Panc1 (cell line): ENCODE results near the gene ACTL7A. TPM values are rescaled to one million over a fixed set of nuclear protein-coding genes. Genes with fewer than 3 reads are reported as not detected.
A peak's percentile ranks its signal among the peaks of the same experiment; 100 is the strongest.
"Not testable (repeated sequence)": the region's sequence is repeated elsewhere in the genome, so short reads cannot be mapped to it uniquely, and the experiment has no call there.

ENCODE experiments used
- ATAC-seq: fragments of 200-7000 bp; cut with Tn5 transposase; 2 replicates; pipeline ENCODE4 v1.9.1; 2020; ENCODE audit warnings: mild to moderate bottlenecking, moderate library complexity
- BruUV-seq: library from RNA; stranded (reverse); fragments of 400-500 nt; replicated peaks from 2 replicates; lab custom pipeline; 2021; lab: Mats Ljungman, UMichigan
- CTCF ChIA-PET: fragments of 300-600 bp; sonication (Branson Sonifier 250); formaldehyde crosslinking; loops from one replicate; lab custom pipeline; 2022; ENCODE audit warnings: antibody characterized with exemption; lab: Charles Lee
- POLR2A ChIA-PET: fragments of 300-600 bp; sonication (Branson Sonifier 250); formaldehyde crosslinking; loops from one replicate; lab custom pipeline; 2022; ENCODE audit warnings: antibody characterized with exemption; lab: Charles Lee
- DNase-seq: peaks from one replicate; pipeline ENCODE4 v3.0.0-alpha.2; 2010; ENCODE audit warnings: low read depth, low spot score
- H3K27ac ChIP-seq: 2 replicates; pipeline ENCODE4 v1.5.1; 2011; ENCODE audit warnings: mild to moderate bottlenecking, low read length, inconsistent platforms
- H3K27me3 ChIP-seq: fragments of 200-500 bp; sonication (Bioruptor generic); 2 replicates; pipeline ENCODE4 v1.6.0; 2014; ENCODE audit warnings: low read length, inconsistent platforms; ENCODE audit not compliant: control insufficient read depth, insufficient read depth
- H3K36me3 ChIP-seq: fragments of 200-500 bp; sonication (Bioruptor generic); 2 replicates; pipeline ENCODE4 v1.5.1; 2014; ENCODE audit warnings: inconsistent platforms, mild to moderate bottlenecking, low read length, moderate library complexity; ENCODE audit not compliant: control insufficient read depth, insufficient read depth
- H3K4me1 ChIP-seq: 2 replicates; pipeline ENCODE4 v1.5.1; 2011; ENCODE audit warnings: inconsistent platforms, mild to moderate bottlenecking, low read length, moderate library complexity; ENCODE audit not compliant: control insufficient read depth, insufficient read depth
- H3K4me3 ChIP-seq, 2 experiments: 2 replicates each; pipeline ENCODE4 v1.5.1; 2011 to 2012; ENCODE audit warnings: low read depth in 2 of 2, low read length in 2 of 2, mild to moderate bottlenecking in 2 of 2, inconsistent platforms in 1 of 2, moderate library complexity in 1 of 2
- H3K9me3 ChIP-seq: fragments of 200-500 bp; sonication (Bioruptor generic); 2 replicates; pipeline ENCODE4 v1.5.1; 2014; ENCODE audit warnings: low read depth, mild to moderate bottlenecking, inconsistent platforms, low read length, moderate library complexity; ENCODE audit not compliant: control insufficient read depth, insufficient read depth
- POLR2AphosphoS5 ChIP-seq: IDR thresholded peaks from 2 replicates; pipeline ENCODE4 v1.6.1; 2012; ENCODE audit warnings: mild to moderate bottlenecking, low read depth, low read length, moderate library complexity
- SIN3A ChIP-seq: IDR thresholded peaks from 2 replicates; pipeline ENCODE4 v1.6.1; 2012; ENCODE audit warnings: low read depth, mild to moderate bottlenecking, low read length, moderate library complexity, borderline replicate concordance; ENCODE audit not compliant: insufficient read depth
- TCF7L2 ChIP-seq: IDR thresholded peaks from 2 replicates; pipeline ENCODE4 v1.6.1; 2011; ENCODE audit warnings: mild to moderate bottlenecking, low read depth, low read length, inconsistent platforms
- in situ Hi-C: cut with HindIII; loops from 2 replicates; pipeline ENCODE4 v1.10.0; 2016; ENCODE audit warnings: low sequenced_read_pairs, low pct_unique_long_range_greater_than_20kb
- intact Hi-C: fragments of 100-400 bp; cut with micrococcal nuclease; formaldehyde crosslinking; loops from one replicate; pipeline ENCODE4 v1.10.0; 2022; ENCODE audit not compliant: unreplicated experiment
- total RNA-seq: library from RNA; stranded (reverse); gene quantifications from one replicate; pipeline ENCODE4 v1.2.1, GENCODE V29; 2021; ENCODE audit not compliant: unreplicated experiment
- TF ChIP-seq, protein P1 (sequence below): fragments of 450-650 bp; IDR thresholded peaks from 2 replicates; pipeline ENCODE4 v1.5.1; 2017; ENCODE audit warnings: mild to moderate bottlenecking
- TF ChIP-seq, protein P2 (sequence below), 2 experiments: IDR thresholded peaks; 2 replicates each; pipeline ENCODE4 v1.6.1; 2011 to 2012; ENCODE audit warnings: low read depth in 2 of 2, control low read depth in 1 of 2, low read length in 1 of 2, mild to moderate bottlenecking in 1 of 2, moderate library complexity in 1 of 2; ENCODE audit not compliant: insufficient read depth in 1 of 2

The ACTL7A gene
- total RNA-seq, 1 experiment from 2014 or later = not detected

GRCh38 chr9:108885643-108886348, 23.7 kb downstream of the ACTL7A start:
- ChIA-PET CTCF (interaction anchor here (0.6 kb wide), 1 partner anchor 227 kb away, joined by 4 read pairs; no protein-coding TSS in a partner anchor), POLR2A (interaction anchor here (0.6 kb wide), 1 partner anchor 677 kb away, joined by 8 read pairs; no protein-coding TSS in a partner anchor)
- no TSS peak for BruUV-seq
- DNase-seq = no peak
- no peak overlapping the region for H3K27ac ChIP-seq
- peak; percentile 68; the same call in 1 of the 2 replicates for ATAC-seq
- H3K27me3 ChIP-seq = no peaks in the 10 kb centered on the region
- intact Hi-C loops = no loop called here
- no peak overlapping the region for H3K4me3 ChIP-seq
- in situ Hi-C loops = no loop called here
- H3K36me3 ChIP-seq = peaks cover 9% of the 10 kb centered on the region; the same call in 1 of the 2 replicates
- TF ChIP-seq SIN3A = no peak
- TF ChIP-seq, protein P1, sequence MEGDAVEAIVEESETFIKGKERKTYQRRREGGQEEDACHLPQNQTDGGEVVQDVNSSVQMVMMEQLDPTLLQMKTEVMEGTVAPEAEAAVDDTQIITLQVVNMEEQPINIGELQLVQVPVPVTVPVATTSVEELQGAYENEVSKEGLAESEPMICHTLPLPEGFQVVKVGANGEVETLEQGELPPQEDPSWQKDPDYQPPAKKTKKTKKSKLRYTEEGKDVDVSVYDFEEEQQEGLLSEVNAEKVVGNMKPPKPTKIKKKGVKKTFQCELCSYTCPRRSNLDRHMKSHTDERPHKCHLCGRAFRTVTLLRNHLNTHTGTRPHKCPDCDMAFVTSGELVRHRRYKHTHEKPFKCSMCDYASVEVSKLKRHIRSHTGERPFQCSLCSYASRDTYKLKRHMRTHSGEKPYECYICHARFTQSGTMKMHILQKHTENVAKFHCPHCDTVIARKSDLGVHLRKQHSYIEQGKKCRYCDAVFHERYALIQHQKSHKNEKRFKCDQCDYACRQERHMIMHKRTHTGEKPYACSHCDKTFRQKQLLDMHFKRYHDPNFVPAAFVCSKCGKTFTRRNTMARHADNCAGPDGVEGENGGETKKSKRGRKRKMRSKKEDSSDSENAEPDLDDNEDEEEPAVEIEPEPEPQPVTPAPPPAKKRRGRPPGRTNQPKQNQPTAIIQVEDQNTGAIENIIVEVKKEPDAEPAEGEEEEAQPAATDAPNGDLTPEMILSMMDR = no peak
- TF ChIP-seq, protein P2, sequence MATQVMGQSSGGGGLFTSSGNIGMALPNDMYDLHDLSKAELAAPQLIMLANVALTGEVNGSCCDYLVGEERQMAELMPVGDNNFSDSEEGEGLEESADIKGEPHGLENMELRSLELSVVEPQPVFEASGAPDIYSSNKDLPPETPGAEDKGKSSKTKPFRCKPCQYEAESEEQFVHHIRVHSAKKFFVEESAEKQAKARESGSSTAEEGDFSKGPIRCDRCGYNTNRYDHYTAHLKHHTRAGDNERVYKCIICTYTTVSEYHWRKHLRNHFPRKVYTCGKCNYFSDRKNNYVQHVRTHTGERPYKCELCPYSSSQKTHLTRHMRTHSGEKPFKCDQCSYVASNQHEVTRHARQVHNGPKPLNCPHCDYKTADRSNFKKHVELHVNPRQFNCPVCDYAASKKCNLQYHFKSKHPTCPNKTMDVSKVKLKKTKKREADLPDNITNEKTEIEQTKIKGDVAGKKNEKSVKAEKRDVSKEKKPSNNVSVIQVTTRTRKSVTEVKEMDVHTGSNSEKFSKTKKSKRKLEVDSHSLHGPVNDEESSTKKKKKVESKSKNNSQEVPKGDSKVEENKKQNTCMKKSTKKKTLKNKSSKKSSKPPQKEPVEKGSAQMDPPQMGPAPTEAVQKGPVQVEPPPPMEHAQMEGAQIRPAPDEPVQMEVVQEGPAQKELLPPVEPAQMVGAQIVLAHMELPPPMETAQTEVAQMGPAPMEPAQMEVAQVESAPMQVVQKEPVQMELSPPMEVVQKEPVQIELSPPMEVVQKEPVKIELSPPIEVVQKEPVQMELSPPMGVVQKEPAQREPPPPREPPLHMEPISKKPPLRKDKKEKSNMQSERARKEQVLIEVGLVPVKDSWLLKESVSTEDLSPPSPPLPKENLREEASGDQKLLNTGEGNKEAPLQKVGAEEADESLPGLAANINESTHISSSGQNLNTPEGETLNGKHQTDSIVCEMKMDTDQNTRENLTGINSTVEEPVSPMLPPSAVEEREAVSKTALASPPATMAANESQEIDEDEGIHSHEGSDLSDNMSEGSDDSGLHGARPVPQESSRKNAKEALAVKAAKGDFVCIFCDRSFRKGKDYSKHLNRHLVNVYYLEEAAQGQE (IDR thresholded peaks at IDR 0.05; ENCODE audit: insufficient read depth in 1 of 2, low read depth in 2 of 2, low read length in 1 of 2) = no peak
- no peak for TF ChIP-seq POLR2AphosphoS5
- no peak for TF ChIP-seq TCF7L2
- no peaks in the 10 kb centered on the region for H3K9me3 ChIP-seq
- H3K4me1 ChIP-seq = no peaks in the 10 kb centered on the region

- H3K27ac ChIP-seq = not testable (repeated sequence)
These were observed 24.7 kb downstream of the ACTL7A start for GRCh38 chr9:108886594-108887271.

More at GRCh38 chr9:108886594-108887271, 24.7 kb downstream of the ACTL7A start:
- H3K36me3 ChIP-seq, in situ Hi-C loops, H3K27me3 ChIP-seq, H3K4me3 ChIP-seq, intact Hi-C loops, BruUV-seq, DNase-seq, H3K9me3 ChIP-seq, ATAC-seq, CTCF ChIA-PET, H3K4me1 ChIP-seq: not testable (repeated sequence)
- POLR2A ChIA-PET = interaction anchor here (0.6 kb wide), 1 partner anchor 678 kb away, joined by 8 read pairs; no protein-coding TSS in a partner anchor
